Measurements from ENCODE around the gene GATC.

- TF ChIP-seq CTCF (IDR thresholded peaks at IDR 0.05) = no peak
- TF ChIP-seq EP300 (IDR thresholded peaks at IDR 0.05) = no peak
- no peak for TF ChIP-seq POLR2A (IDR thresholded peaks at IDR 0.05)
Measured at GRCh38 chr12:120421701-120422100, 24.5 kb upstream of the GATC start.
